ENCODE results near the gene TAF6L. TPM values are rescaled to one million over a fixed set of nuclear protein-coding genes. Genes with fewer than 3 reads are reported as not detected.

TAF6L gene, protein sequence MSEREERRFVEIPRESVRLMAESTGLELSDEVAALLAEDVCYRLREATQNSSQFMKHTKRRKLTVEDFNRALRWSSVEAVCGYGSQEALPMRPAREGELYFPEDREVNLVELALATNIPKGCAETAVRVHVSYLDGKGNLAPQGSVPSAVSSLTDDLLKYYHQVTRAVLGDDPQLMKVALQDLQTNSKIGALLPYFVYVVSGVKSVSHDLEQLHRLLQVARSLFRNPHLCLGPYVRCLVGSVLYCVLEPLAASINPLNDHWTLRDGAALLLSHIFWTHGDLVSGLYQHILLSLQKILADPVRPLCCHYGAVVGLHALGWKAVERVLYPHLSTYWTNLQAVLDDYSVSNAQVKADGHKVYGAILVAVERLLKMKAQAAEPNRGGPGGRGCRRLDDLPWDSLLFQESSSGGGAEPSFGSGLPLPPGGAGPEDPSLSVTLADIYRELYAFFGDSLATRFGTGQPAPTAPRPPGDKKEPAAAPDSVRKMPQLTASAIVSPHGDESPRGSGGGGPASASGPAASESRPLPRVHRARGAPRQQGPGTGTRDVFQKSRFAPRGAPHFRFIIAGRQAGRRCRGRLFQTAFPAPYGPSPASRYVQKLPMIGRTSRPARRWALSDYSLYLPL
- 31.0 TPM for total RNA-seq (ENCODE audit: unreplicated experiment)
- long read RNA-seq, transcript TAF6L-201 (11 exons, 2,116 nt) = major isoform, 10 of 13 reads
- long read RNA-seq, partial matches to known transcripts = 0 of 13 reads
- long read RNA-seq, other reads (novel, unspliced or antisense) = 3 of 13 reads

DNA sequence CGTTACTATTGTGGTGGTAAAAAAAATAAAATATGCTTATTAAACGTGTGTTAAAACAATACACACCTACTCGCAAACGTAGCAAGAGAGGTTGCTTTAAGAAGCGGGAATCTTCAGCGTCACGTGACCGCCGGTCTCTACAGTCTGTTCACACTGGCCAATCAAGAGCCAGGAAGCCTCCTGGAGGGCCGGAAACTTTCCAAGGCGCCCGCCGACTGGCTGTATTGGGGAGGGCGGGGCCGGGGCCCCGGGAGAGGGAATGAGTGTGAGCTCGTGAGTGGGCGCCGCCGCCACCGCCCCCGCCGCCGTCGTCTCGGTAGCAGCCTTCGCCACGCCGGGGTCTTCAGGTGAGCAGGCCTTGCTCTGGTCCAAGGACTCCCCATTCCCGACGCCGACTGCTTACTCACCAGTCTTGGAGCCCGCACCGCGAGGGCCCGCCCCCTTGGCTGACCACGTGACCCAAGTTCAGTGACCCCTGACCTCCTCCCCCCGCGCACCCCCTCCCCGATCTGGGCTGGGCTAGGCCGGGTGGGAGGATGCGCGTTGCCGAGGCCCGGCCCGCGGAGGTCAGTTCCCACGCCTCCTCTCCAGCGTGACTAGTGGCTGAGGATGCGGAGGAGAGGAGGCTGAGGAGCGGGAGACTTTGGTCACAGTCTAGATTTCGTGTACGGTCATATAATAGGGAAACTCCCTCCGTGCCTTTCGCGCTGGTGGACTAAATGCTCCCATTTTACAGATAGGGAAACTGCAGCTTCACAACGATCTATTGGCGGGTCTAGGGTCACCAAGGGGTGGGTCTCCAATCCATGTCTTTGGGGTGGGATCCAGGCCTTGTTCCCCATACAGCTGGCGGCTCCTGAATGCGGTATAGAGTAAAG, at the start of gene TAF6L:
TSS of gene TAF6L (plus strand) at position 253 of the 878 bp plus-strand sequence. CDS start 4,388 bp downstream, outside the sequence.
- no peaks in the 10 kb centered on the region for H3K9me3 Mint-ChIP-seq (ENCODE audit: unreplicated experiment)
- peaks cover 14% of the 10 kb centered on the region for H3K36me3 Mint-ChIP-seq (ENCODE audit: low read depth, unreplicated experiment)
- peak; percentile 92 for DNase-seq (ENCODE audit: low spot score)
- peaks cover 9% of the 10 kb centered on the region for H3K4me1 Mint-ChIP-seq (ENCODE audit: unreplicated experiment)
- peaks cover 6% of the 10 kb centered on the region for H3K27me3 Mint-ChIP-seq (ENCODE audit: unreplicated experiment)
- TF ChIP-seq, protein P1, sequence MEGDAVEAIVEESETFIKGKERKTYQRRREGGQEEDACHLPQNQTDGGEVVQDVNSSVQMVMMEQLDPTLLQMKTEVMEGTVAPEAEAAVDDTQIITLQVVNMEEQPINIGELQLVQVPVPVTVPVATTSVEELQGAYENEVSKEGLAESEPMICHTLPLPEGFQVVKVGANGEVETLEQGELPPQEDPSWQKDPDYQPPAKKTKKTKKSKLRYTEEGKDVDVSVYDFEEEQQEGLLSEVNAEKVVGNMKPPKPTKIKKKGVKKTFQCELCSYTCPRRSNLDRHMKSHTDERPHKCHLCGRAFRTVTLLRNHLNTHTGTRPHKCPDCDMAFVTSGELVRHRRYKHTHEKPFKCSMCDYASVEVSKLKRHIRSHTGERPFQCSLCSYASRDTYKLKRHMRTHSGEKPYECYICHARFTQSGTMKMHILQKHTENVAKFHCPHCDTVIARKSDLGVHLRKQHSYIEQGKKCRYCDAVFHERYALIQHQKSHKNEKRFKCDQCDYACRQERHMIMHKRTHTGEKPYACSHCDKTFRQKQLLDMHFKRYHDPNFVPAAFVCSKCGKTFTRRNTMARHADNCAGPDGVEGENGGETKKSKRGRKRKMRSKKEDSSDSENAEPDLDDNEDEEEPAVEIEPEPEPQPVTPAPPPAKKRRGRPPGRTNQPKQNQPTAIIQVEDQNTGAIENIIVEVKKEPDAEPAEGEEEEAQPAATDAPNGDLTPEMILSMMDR (IDR thresholded peaks at IDR 0.05; ENCODE audit: unreplicated experiment) = no peak
- peak within 1 kb of the TSS; percentile 94 for H3K27ac Mint-ChIP-seq (ENCODE audit: unreplicated experiment)
- peak within 1 kb of the TSS; percentile 92 for H3K4me3 Mint-ChIP-seq (ENCODE audit: unreplicated experiment)

DNA sequence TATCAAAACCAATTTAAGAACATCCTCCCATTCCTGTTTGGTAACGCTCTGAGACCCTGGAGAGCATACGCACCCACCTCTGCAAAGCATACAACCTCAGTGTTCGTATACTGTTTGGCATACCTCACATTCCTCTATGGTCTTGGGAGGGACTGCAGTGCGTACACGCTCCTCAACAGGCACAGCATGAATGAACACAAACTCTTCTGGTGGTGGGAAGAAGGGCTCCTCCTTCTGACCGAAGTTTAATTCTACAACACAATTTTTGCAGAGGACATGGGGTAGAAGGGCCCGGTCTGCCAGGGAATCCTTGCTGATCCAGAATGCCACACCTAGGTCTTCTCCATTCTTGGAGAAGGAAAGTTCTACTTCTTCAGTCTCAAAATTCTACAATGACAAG, 49.2 kb upstream of the TAF6L start:
- Mint-ChIP-seq H3K4me3 (ENCODE audit: unreplicated experiment) (peak overlapping the region; percentile 50), H3K27me3 (ENCODE audit: unreplicated experiment) (peaks cover 14% of the 10 kb centered on the region), H3K9me3 (ENCODE audit: unreplicated experiment) (no peaks in the 10 kb centered on the region), H3K27ac (ENCODE audit: unreplicated experiment) (peak overlapping the region; percentile 57), H3K36me3 (ENCODE audit: low read depth, unreplicated experiment) (peaks cover 56% of the 10 kb centered on the region), H3K4me1 (ENCODE audit: unreplicated experiment) (peaks cover 24% of the 10 kb centered on the region)
- DNase-seq (ENCODE audit: low spot score) = no peak
- TF ChIP-seq, protein P1 (IDR thresholded peaks at IDR 0.05; ENCODE audit: unreplicated experiment) = no peak

DNA sequence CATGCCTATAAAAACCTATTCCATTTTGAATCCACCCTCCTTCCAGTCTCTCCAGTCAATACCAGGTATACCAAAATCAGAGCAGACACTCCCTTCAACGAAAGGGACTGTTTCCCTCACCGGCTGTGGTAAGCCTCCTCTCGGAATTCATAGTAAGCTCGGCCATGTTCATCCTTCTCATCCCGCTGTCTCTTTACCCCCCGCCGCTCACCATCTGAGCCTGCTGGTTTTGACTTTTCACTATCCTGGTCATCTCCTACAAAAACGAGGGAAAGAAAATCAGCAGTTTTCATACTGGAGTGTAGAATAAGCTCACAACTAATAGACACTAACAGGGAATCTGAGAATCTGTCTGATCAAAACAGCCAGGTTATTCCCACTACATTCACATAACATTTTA, 47.0 kb upstream of the TAF6L start:
- peak overlapping the region; percentile 24 for H3K4me3 Mint-ChIP-seq (ENCODE audit: unreplicated experiment)
- no peaks in the 10 kb centered on the region for H3K9me3 Mint-ChIP-seq (ENCODE audit: unreplicated experiment)
- H3K36me3 Mint-ChIP-seq (ENCODE audit: low read depth, unreplicated experiment) = peaks cover 53% of the 10 kb centered on the region
- no peak for DNase-seq (ENCODE audit: low spot score)
- TF ChIP-seq, protein P1 (IDR thresholded peaks at IDR 0.05; ENCODE audit: unreplicated experiment) = no peak
- H3K27me3 Mint-ChIP-seq (ENCODE audit: unreplicated experiment) = peaks cover 21% of the 10 kb centered on the region
- peaks cover 31% of the 10 kb centered on the region for H3K4me1 Mint-ChIP-seq (ENCODE audit: unreplicated experiment)
- H3K27ac Mint-ChIP-seq (ENCODE audit: unreplicated experiment) = peak overlapping the region; percentile 39

DNA sequence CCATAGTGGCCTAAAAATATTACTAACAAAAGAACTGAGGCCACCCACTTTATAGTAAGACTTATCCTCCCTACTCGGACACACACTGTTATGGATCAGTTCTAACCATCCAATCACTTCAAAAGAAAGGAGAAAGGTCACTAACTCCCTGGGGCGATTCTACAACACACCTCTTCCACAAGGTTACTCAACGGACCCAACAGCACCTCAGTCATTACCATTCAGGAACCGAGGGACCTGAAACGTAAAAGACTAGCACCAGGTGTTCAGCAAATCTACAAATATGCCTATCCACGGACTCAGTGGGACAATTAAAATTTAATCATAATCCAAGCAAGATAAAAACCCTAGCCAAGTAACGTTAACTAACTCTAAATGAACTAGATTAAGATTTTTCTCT, 45.5 kb upstream of the TAF6L start:
- Mint-ChIP-seq H3K27me3 (ENCODE audit: unreplicated experiment) (peaks cover 21% of the 10 kb centered on the region), H3K36me3 (ENCODE audit: low read depth, unreplicated experiment) (peaks cover 44% of the 10 kb centered on the region), H3K4me1 (ENCODE audit: unreplicated experiment) (peaks cover 31% of the 10 kb centered on the region), H3K9me3 (ENCODE audit: unreplicated experiment) (no peaks in the 10 kb centered on the region), H3K4me3 (ENCODE audit: unreplicated experiment) (peak overlapping the region; percentile 99), H3K27ac (ENCODE audit: unreplicated experiment) (peak overlapping the region; percentile 84)
- no peak for DNase-seq (ENCODE audit: low spot score)
- TF ChIP-seq, protein P1 (IDR thresholded peaks at IDR 0.05; ENCODE audit: unreplicated experiment) = no peak

Data from endothelial cell (in vitro differentiated cells).